Transverse colon (tissue), 4 donors: Measurements from ENCODE around the gene SIM2.

ENCODE experiments used
- EP300 ChIP-seq: sonication (generic); formaldehyde crosslinking; IDR thresholded peaks from one replicate; pipeline ENCODE4 v1.6.1; 2017; ENCODE audit warnings: antibody characterized with exemption, low read depth
- POLR2A ChIP-seq: fragments of 450-650 bp; IDR thresholded peaks from one replicate; pipeline ENCODE4 v1.6.1; 2016; ENCODE audit warnings: antibody characterized with exemption, mild to moderate bottlenecking, moderate library complexity
- POLR2AphosphoS5 ChIP-seq, 3 donors: sonication (generic); formaldehyde crosslinking; IDR thresholded peaks; one replicate each; pipeline ENCODE4 v1.6.1; 2016; ENCODE audit warnings: antibody characterized with exemption in 3 of 3
- TF ChIP-seq, protein P1 (sequence below), 5 experiments: fragments of 200-600 bp in 3 of 5; fragments of 450-650 bp in 2 of 5; sonication (generic) in 3 of 5; IDR thresholded peaks; 1 replicate in 2 of 5; 2 replicates in 3 of 5; pipeline ENCODE4 v1.5.1; 2016 to 2017; ENCODE audit warnings: antibody characterized with exemption in 5 of 5, inconsistent platforms in 3 of 5, mild to moderate bottlenecking in 2 of 5, moderate library complexity in 1 of 5

DNA sequence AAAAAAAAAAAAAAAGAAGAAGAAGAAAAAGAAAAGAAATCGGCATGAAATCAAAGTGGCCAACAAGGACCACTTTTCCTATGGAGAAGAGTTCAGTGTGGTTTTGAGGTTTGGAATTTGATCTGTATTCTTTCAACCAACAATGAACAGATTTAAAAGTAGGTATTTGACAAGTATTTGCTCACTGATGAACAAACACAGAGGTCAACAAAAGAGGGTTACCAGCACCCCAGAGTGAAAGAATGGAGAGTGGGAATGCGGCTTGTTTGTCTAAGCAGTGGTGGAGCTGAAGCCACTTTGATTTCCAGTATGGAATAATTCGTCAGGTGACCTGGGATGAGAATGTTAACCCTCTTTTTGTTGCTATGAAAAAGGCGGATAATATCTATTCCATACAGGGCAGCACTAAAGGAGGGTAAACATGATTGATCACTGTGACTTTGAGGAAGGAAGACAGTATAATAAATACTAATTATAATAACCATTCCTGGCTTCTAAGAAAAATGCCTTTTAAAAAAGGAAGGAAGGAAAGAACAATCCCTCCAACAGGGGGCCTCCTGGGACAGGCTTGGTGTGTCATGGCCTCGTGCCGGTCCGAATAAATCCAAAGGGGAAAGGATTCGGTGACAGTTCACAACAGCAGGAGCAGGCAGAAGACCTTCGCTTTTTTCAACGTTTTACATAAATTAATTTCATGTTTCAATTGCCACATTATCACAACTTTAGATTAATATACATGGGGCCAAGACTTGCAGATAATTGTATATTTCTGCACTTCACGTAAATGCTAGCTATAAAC, 37.2 kb upstream of the SIM2 start:
- no peak for TF ChIP-seq POLR2A
- TF ChIP-seq, protein P1, sequence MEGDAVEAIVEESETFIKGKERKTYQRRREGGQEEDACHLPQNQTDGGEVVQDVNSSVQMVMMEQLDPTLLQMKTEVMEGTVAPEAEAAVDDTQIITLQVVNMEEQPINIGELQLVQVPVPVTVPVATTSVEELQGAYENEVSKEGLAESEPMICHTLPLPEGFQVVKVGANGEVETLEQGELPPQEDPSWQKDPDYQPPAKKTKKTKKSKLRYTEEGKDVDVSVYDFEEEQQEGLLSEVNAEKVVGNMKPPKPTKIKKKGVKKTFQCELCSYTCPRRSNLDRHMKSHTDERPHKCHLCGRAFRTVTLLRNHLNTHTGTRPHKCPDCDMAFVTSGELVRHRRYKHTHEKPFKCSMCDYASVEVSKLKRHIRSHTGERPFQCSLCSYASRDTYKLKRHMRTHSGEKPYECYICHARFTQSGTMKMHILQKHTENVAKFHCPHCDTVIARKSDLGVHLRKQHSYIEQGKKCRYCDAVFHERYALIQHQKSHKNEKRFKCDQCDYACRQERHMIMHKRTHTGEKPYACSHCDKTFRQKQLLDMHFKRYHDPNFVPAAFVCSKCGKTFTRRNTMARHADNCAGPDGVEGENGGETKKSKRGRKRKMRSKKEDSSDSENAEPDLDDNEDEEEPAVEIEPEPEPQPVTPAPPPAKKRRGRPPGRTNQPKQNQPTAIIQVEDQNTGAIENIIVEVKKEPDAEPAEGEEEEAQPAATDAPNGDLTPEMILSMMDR (IDR thresholded peaks at IDR 0.05), result peak; percentile 18 to 46 (median 36)
- no peak for TF ChIP-seq EP300
- TF ChIP-seq POLR2AphosphoS5 (IDR thresholded peaks at IDR 0.05), result no peak
